Fibroblast of lung (primary cell): Measurements from ENCODE around the gene ARHGEF39.

Source experiments
- EZH2 ChIP-seq: IDR thresholded peaks from 2 replicates; pipeline ENCODE4 v1.5.1; 2012; ENCODE audit warnings: low read length, control low read depth, mild to moderate bottlenecking; ENCODE audit errors: missing control alignments
- TF ChIP-seq, protein P1 (sequence below), 2 donors: IDR thresholded peaks in 1 of 2; conservative IDR thresholded peaks in 1 of 2; 1 replicate in 1 of 2; 2 replicates in 1 of 2; pipeline ENCODE4 v1.5.1; 2011 to 2012; ENCODE audit warnings: low read length in 2 of 2, control low read depth in 1 of 2, inconsistent platforms in 1 of 2, low read depth in 1 of 2, mild to moderate bottlenecking in 1 of 2

DNA sequence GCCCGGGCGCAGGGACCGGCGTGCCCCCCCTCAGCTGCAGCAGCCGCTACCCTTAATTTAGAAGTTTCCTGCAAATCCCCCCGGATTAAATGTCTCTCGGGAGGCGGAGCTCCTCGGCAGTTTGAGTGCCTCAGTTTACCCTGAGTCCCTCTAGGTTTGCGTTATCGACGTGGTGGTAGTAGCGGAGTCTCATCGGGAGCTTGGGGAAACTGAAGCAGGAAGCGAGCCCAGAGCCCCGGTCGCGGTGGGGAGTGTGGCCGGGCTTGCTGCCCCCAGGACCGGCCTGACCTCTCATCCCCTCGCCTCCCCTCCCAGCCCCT, 25.3 kb upstream of the ARHGEF39 start:
- TF ChIP-seq, protein P1, sequence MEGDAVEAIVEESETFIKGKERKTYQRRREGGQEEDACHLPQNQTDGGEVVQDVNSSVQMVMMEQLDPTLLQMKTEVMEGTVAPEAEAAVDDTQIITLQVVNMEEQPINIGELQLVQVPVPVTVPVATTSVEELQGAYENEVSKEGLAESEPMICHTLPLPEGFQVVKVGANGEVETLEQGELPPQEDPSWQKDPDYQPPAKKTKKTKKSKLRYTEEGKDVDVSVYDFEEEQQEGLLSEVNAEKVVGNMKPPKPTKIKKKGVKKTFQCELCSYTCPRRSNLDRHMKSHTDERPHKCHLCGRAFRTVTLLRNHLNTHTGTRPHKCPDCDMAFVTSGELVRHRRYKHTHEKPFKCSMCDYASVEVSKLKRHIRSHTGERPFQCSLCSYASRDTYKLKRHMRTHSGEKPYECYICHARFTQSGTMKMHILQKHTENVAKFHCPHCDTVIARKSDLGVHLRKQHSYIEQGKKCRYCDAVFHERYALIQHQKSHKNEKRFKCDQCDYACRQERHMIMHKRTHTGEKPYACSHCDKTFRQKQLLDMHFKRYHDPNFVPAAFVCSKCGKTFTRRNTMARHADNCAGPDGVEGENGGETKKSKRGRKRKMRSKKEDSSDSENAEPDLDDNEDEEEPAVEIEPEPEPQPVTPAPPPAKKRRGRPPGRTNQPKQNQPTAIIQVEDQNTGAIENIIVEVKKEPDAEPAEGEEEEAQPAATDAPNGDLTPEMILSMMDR (conservative IDR thresholded peaks at IDR 0.05 in 1 of 2, IDR thresholded peaks at IDR 0.05 in 1 of 2; ENCODE audit: low read depth in 1 of 2, low read length in 2 of 2): no peak
- no peak for TF ChIP-seq EZH2
